Measurements from ENCODE around the gene EPS8.

EPS8 gene

DNA sequence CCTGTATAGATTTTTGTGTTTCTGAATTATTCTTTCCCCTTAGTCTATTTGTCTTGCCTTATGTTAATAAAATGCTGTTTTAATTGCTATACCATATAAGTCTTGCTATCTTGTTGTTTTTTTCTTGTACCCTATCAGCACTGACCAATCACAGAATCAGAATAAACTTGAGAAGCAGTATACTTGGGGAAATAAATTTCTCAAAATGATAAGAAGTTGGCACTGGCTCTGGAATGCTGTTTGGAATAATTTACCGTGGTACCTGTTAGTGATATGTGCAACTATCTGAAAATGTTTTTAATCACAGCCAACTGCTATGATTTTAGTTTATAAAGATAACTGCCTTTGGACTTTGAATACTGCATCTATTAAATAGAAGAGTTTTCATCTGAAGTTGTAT lies 37.9 kb upstream of the EPS8 start:
- H3K9ac ChIP-seq (ENCODE audit: low read depth, low read length, poor library complexity) = no peak overlapping the region
- H4K8ac ChIP-seq (ENCODE audit: low read depth, low read length) = no peak overlapping the region
- no peaks in the 10 kb centered on the region for H3K27me3 ChIP-seq (ENCODE audit: control insufficient read depth in 3 of 3, insufficient read depth in 3 of 3, low read depth in 1 of 3, low read length in 3 of 3)
- H3K4me1 ChIP-seq (ENCODE audit: control insufficient read depth in 2 of 2, insufficient read depth in 1 of 2, low read depth in 1 of 2, low read length in 2 of 2) = peaks cover 0 to 3% of the 10 kb centered on the region in 2 donors
- H2BK15ac ChIP-seq (ENCODE audit: low read length) = no peak overlapping the region
- H2BK12ac ChIP-seq (ENCODE audit: low read length) = no peak overlapping the region
- H2BK5ac ChIP-seq (ENCODE audit: low read length) = no peak overlapping the region
- H3K9me3 ChIP-seq (replicated peaks in 1 of 2; ENCODE audit: control insufficient read depth in 2 of 2, insufficient read depth in 1 of 2, low read depth in 1 of 2, low read length in 2 of 2) = no peaks in the 10 kb centered on the region
- no peak overlapping the region for H3K18ac ChIP-seq (ENCODE audit: low read length)
- H4K91ac ChIP-seq (ENCODE audit: low read depth, low read length, poor library complexity) = no peak overlapping the region
- no peak overlapping the region for H3K14ac ChIP-seq (ENCODE audit: low read length)
- no peak overlapping the region for H2AFZ ChIP-seq (ENCODE audit: low read length)
- H3K4me2 ChIP-seq (ENCODE audit: insufficient read depth, low read length, poor library complexity, severe bottlenecking) = no peak overlapping the region
- no peak overlapping the region for H3K27ac ChIP-seq (replicated peaks; ENCODE audit: low read length)
- no peak overlapping the region for H3K4ac ChIP-seq (ENCODE audit: low read length)
- H2AK5ac ChIP-seq (ENCODE audit: low read depth, low read length) = no peak overlapping the region
- WGBS, 2 donors (ENCODE audit: extremely low coverage in 2 of 2, insufficient read length in 2 of 2, insufficient replicate concordance in 1 of 2) = no CpG with 5 or more reads among the region's 1 CpG
- H3K4me3 ChIP-seq (ENCODE audit: low read length in 2 of 2) = no peak overlapping the region
- H3K36me3 ChIP-seq (replicated peaks in 1 of 2; ENCODE audit: control insufficient read depth in 2 of 2, insufficient read depth in 2 of 2, low read length in 2 of 2) = no peaks in the 10 kb centered on the region
- no peak overlapping the region for H3K23ac ChIP-seq (ENCODE audit: low read depth, low read length, poor library complexity)
- no peak overlapping the region for H2BK120ac ChIP-seq (ENCODE audit: low read depth, low read length)
- DNase-seq (ENCODE audit: low spot score) = no peak
- no peaks in the 10 kb centered on the region for H3K79me1 ChIP-seq (ENCODE audit: low read depth, low read length)

DNA sequence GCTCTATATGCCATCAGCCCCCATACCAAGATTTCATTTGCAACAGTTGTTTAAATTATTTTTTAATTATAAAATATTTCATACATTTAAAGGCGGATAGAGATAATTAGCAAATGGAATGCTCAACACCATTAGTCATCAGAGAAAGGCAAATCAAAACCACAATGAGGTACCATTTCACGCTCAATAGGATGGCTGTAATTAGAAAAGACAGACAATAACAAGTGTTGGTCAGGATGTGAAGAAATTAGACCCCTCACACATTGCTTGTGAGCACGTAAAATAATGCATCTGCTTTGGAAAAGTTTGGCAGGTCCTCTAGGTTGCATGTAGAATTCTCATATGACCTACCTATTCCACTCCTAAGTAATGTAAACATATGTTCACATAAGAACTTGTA lies 35.3 kb upstream of the EPS8 start:
- Histone ChIP-seq H3K23ac (ENCODE audit: low read depth, low read length, poor library complexity) (no peak overlapping the region), H3K14ac (ENCODE audit: low read length) (no peak overlapping the region), H2AK5ac (ENCODE audit: low read depth, low read length) (no peak overlapping the region), H3K4me2 (ENCODE audit: insufficient read depth, low read length, poor library complexity, severe bottlenecking) (no peak overlapping the region), H3K36me3 (replicated peaks in 1 of 2; ENCODE audit: control insufficient read depth in 2 of 2, insufficient read depth in 2 of 2, low read length in 2 of 2) (no peaks in the 10 kb centered on the region), H2AFZ (ENCODE audit: low read length) (no peak overlapping the region), H3K4me3 (ENCODE audit: low read length in 2 of 2) (no peak overlapping the region), H3K27ac (replicated peaks; ENCODE audit: low read length) (no peak overlapping the region), H3K79me1 (ENCODE audit: low read depth, low read length) (no peaks in the 10 kb centered on the region), H2BK15ac (ENCODE audit: low read length) (no peak overlapping the region), H4K91ac (ENCODE audit: low read depth, low read length, poor library complexity) (no peak overlapping the region), H3K27me3 (ENCODE audit: control insufficient read depth in 3 of 3, insufficient read depth in 3 of 3, low read depth in 1 of 3, low read length in 3 of 3) (no peaks in the 10 kb centered on the region), H2BK120ac (ENCODE audit: low read depth, low read length) (no peak overlapping the region), H3K18ac (ENCODE audit: low read length) (no peak overlapping the region), H2BK12ac (ENCODE audit: low read length) (no peak overlapping the region), H4K8ac (ENCODE audit: low read depth, low read length) (no peak overlapping the region), H3K4me1 (ENCODE audit: control insufficient read depth in 2 of 2, insufficient read depth in 1 of 2, low read depth in 1 of 2, low read length in 2 of 2) (peaks cover 0 to 3% of the 10 kb centered on the region in 2 donors), H3K9ac (ENCODE audit: low read depth, low read length, poor library complexity) (no peak overlapping the region), H2BK5ac (ENCODE audit: low read length) (no peak overlapping the region), H3K9me3 (replicated peaks in 1 of 2; ENCODE audit: control insufficient read depth in 2 of 2, insufficient read depth in 1 of 2, low read depth in 1 of 2, low read length in 2 of 2) (no peaks in the 10 kb centered on the region), H3K4ac (ENCODE audit: low read length) (no peak overlapping the region)
- no CpG with 5 or more reads among the region's 3 CpGs for WGBS, 2 donors (ENCODE audit: extremely low coverage in 2 of 2, insufficient read length in 2 of 2, insufficient replicate concordance in 1 of 2)
- no peak for DNase-seq (ENCODE audit: low spot score)

DNA sequence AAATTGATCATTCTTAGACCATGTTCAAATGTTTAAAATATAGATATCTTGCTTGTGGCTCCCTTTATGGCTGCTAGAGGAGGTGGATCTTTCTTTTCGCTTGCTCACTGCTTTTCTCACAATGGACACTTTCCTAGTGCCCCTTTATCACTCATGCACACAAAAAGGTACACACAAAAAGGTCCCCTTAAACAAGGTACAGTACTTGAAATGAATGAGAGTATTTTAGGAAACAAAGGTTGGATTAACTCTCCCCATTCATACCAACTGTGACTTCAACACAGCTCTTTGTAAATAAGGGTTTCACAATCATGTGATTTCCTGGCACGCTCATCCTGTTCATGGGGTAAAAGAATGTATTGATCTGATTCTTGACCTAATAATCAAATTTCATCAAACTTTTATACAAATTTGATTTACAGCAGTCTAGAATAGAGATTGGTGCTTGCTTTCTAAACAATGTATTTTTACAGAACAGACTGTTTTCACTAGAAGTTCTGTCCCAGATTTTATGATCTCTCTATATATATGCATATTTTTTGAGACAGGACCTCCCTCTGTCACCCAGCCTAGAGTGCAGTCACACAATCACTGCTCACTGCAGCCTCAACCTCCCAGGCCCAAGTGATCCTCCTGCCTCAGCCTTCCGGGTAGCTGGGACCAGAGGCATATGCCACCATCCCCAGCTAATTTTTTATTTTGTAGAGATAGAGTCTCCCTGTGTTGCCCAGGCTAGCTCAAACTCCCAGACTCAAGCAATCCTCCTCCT lies 34.4 kb upstream of the EPS8 start:
- no peak overlapping the region for H3K9ac ChIP-seq (ENCODE audit: low read depth, low read length, poor library complexity)
- H4K8ac ChIP-seq (ENCODE audit: low read depth, low read length) = no peak overlapping the region
- H3K27me3 ChIP-seq (ENCODE audit: control insufficient read depth in 3 of 3, insufficient read depth in 3 of 3, low read depth in 1 of 3, low read length in 3 of 3) = no peaks in the 10 kb centered on the region
- no peaks in the 10 kb centered on the region for H3K36me3 ChIP-seq (replicated peaks in 1 of 2; ENCODE audit: control insufficient read depth in 2 of 2, insufficient read depth in 2 of 2, low read length in 2 of 2)
- H3K9me3 ChIP-seq (replicated peaks in 1 of 2; ENCODE audit: control insufficient read depth in 2 of 2, insufficient read depth in 1 of 2, low read depth in 1 of 2, low read length in 2 of 2) = no peaks in the 10 kb centered on the region
- no peak overlapping the region for H3K4ac ChIP-seq (ENCODE audit: low read length)
- no peaks in the 10 kb centered on the region for H3K79me1 ChIP-seq (ENCODE audit: low read depth, low read length)
- H3K23ac ChIP-seq (ENCODE audit: low read depth, low read length, poor library complexity) = no peak overlapping the region
- peaks cover 0 to 3% of the 10 kb centered on the region in 2 donors for H3K4me1 ChIP-seq (ENCODE audit: control insufficient read depth in 2 of 2, insufficient read depth in 1 of 2, low read depth in 1 of 2, low read length in 2 of 2)
- no peak for DNase-seq (ENCODE audit: low spot score)
- no peak overlapping the region for H2BK15ac ChIP-seq (ENCODE audit: low read length)
- WGBS, 2 donors (ENCODE audit: extremely low coverage in 2 of 2, insufficient read length in 2 of 2, insufficient replicate concordance in 1 of 2) = no CpG with 5 or more reads among the region's 3 CpGs
- no peak overlapping the region for H3K4me2 ChIP-seq (ENCODE audit: insufficient read depth, low read length, poor library complexity, severe bottlenecking)
- H3K27ac ChIP-seq (replicated peaks; ENCODE audit: low read length) = no peak overlapping the region
- no peak overlapping the region for H2BK5ac ChIP-seq (ENCODE audit: low read length)
- no peak overlapping the region for H2BK12ac ChIP-seq (ENCODE audit: low read length)
- no peak overlapping the region for H3K18ac ChIP-seq (ENCODE audit: low read length)
- no peak overlapping the region for H4K91ac ChIP-seq (ENCODE audit: low read depth, low read length, poor library complexity)
- no peak overlapping the region for H3K4me3 ChIP-seq (ENCODE audit: low read length in 2 of 2)
- no peak overlapping the region for H2AK5ac ChIP-seq (ENCODE audit: low read depth, low read length)
- peak overlapping the region; percentile 31 for H2AFZ ChIP-seq (ENCODE audit: low read length)
- H3K14ac ChIP-seq (ENCODE audit: low read length) = no peak overlapping the region
- no peak overlapping the region for H2BK120ac ChIP-seq (ENCODE audit: low read depth, low read length)

DNA sequence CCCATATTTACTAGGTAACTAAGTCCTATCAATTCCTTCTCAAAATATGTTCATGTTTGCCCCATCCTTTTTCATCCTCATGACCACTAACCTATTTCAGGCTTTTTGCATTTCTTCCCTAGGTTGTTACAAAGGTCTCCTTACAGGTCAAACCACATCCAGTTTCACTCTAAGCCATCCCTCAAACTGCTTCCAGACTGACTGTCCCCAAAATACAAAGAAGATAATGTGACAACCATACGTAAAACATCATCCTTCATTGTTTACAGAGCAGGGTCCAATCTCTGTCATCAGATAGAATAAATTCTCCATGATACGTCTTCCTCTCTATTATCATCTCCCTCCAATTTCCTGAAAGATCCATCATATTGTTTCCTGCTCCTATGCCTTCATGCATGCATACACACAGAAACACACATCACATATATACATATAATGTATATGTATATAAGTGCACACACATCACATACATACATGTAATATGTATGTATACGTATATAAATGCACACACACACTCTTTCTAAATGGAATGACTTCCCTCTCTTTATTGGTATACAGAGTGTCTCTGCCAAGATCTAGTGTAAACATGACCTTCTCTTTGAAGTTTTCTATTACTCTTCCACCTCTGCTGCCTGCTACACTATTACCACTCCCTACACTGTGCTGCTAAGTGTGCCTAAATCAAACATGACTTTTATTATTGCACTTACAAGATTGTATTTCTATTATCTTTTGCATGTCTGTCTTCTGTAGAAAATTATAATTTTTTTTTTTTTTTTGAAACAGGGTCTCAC lies 30.7 kb upstream of the EPS8 start:
- Histone ChIP-seq H2AK5ac (ENCODE audit: low read depth, low read length) (no peak overlapping the region), H2BK120ac (ENCODE audit: low read depth, low read length) (no peak overlapping the region), H2BK15ac (ENCODE audit: low read length) (no peak overlapping the region), H3K23ac (ENCODE audit: low read depth, low read length, poor library complexity) (no peak overlapping the region), H3K4me1 (ENCODE audit: control insufficient read depth in 2 of 2, insufficient read depth in 1 of 2, low read depth in 1 of 2, low read length in 2 of 2) (peaks cover 0 to 3% of the 10 kb centered on the region in 2 donors), H3K27ac (replicated peaks; ENCODE audit: low read length) (no peak overlapping the region), H3K36me3 (replicated peaks in 1 of 2; ENCODE audit: control insufficient read depth in 2 of 2, insufficient read depth in 2 of 2, low read length in 2 of 2) (no peaks in the 10 kb centered on the region), H3K9me3 (replicated peaks in 1 of 2; ENCODE audit: control insufficient read depth in 2 of 2, insufficient read depth in 1 of 2, low read depth in 1 of 2, low read length in 2 of 2) (no peaks in the 10 kb centered on the region), H3K18ac (ENCODE audit: low read length) (no peak overlapping the region), H3K9ac (ENCODE audit: low read depth, low read length, poor library complexity) (no peak overlapping the region), H3K4me3 (ENCODE audit: low read length in 2 of 2) (no peak overlapping the region), H3K4ac (ENCODE audit: low read length) (no peak overlapping the region), H4K8ac (ENCODE audit: low read depth, low read length) (no peak overlapping the region), H2BK5ac (ENCODE audit: low read length) (no peak overlapping the region), H2AFZ (ENCODE audit: low read length) (no peak overlapping the region), H3K4me2 (ENCODE audit: insufficient read depth, low read length, poor library complexity, severe bottlenecking) (no peak overlapping the region), H3K79me1 (ENCODE audit: low read depth, low read length) (no peaks in the 10 kb centered on the region), H2BK12ac (ENCODE audit: low read length) (no peak overlapping the region), H3K14ac (ENCODE audit: low read length) (no peak overlapping the region), H3K27me3 (ENCODE audit: control insufficient read depth in 3 of 3, insufficient read depth in 3 of 3, low read depth in 1 of 3, low read length in 3 of 3) (no peaks in the 10 kb centered on the region), H4K91ac (ENCODE audit: low read depth, low read length, poor library complexity) (no peak overlapping the region)
- no CpG with 5 or more reads among the region's 3 CpGs for WGBS, 2 donors (ENCODE audit: extremely low coverage in 2 of 2, insufficient read length in 2 of 2, insufficient replicate concordance in 1 of 2)
- DNase-seq (ENCODE audit: low spot score) = no peak

Data from neuronal stem cell (in vitro differentiated cells).